Parathyroid adenoma (tissue), 2 donors: ENCODE data around the gene GCHFR.

ENCODE experiments used
- H2AFZ ChIP-seq: fragments of 300-600 bp; sonication (generic); one replicate; pipeline ENCODE4 v1.7.0; 2017; ENCODE audit warnings: antibody characterized with exemption, mild to moderate bottlenecking
- H3K27ac ChIP-seq: fragments of 300-600 bp; sonication (generic); one replicate; pipeline ENCODE4 v1.7.0; 2017
- H3K27me3 ChIP-seq: fragments of 300-600 bp; sonication (generic); one replicate; pipeline ENCODE4 v1.7.0; 2017; ENCODE audit warnings: low read length; ENCODE audit not compliant: control insufficient read depth, insufficient read depth
- H3K36me3 ChIP-seq: fragments of 300-600 bp; sonication (generic); one replicate; pipeline ENCODE4 v1.7.0; 2017; ENCODE audit warnings: low read length; ENCODE audit not compliant: control insufficient read depth, insufficient read depth
- H3K4me1 ChIP-seq: fragments of 300-600 bp; sonication (generic); one replicate; pipeline ENCODE4 v1.7.0; 2017; ENCODE audit warnings: control low read depth
- H3K4me2 ChIP-seq: fragments of 300-600 bp; sonication (generic); one replicate; pipeline ENCODE4 v1.7.0; 2017; ENCODE audit warnings: low read length
- H3K4me3 ChIP-seq: fragments of 300-600 bp; sonication (generic); one replicate; pipeline ENCODE4 v1.7.0; 2017; ENCODE audit warnings: low read depth, low read length
- H3K79me2 ChIP-seq: fragments of 300-600 bp; sonication (generic); one replicate; pipeline ENCODE4 v1.7.0; 2017; ENCODE audit warnings: control low read depth
- H3K9ac ChIP-seq: fragments of 300-600 bp; sonication (generic); one replicate; pipeline ENCODE4 v1.7.0; 2017; ENCODE audit warnings: mild to moderate bottlenecking
- H3K9me3 ChIP-seq: fragments of 300-600 bp; sonication (generic); one replicate; pipeline ENCODE4 v1.7.0; 2017; ENCODE audit warnings: low read length; ENCODE audit not compliant: control insufficient read depth
- TF ChIP-seq, protein P1 (sequence below): fragments of 300-600 bp; sonication (generic); IDR thresholded peaks from one replicate; pipeline ENCODE4 v1.7.0; 2017; ENCODE audit warnings: antibody characterized with exemption, mild to moderate bottlenecking
- donor health status: primary hyperparathyroidism.

The GCHFR gene

GRCh38 chr15:40751745-40752144, 12.1 kb upstream of the GCHFR start:
- H3K79me2 ChIP-seq, result no peaks in the 10 kb centered on the region
- H3K4me1 ChIP-seq, result peaks cover 2% of the 10 kb centered on the region
- TF ChIP-seq, protein P1, sequence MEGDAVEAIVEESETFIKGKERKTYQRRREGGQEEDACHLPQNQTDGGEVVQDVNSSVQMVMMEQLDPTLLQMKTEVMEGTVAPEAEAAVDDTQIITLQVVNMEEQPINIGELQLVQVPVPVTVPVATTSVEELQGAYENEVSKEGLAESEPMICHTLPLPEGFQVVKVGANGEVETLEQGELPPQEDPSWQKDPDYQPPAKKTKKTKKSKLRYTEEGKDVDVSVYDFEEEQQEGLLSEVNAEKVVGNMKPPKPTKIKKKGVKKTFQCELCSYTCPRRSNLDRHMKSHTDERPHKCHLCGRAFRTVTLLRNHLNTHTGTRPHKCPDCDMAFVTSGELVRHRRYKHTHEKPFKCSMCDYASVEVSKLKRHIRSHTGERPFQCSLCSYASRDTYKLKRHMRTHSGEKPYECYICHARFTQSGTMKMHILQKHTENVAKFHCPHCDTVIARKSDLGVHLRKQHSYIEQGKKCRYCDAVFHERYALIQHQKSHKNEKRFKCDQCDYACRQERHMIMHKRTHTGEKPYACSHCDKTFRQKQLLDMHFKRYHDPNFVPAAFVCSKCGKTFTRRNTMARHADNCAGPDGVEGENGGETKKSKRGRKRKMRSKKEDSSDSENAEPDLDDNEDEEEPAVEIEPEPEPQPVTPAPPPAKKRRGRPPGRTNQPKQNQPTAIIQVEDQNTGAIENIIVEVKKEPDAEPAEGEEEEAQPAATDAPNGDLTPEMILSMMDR, result no peak
- no peak overlapping the region for H3K27ac ChIP-seq
- H3K9me3 ChIP-seq, result no peaks in the 10 kb centered on the region
- no peak overlapping the region for H2AFZ ChIP-seq
- H3K9ac ChIP-seq, result no peak overlapping the region
- no peaks in the 10 kb centered on the region for H3K27me3 ChIP-seq
- H3K4me2 ChIP-seq, result no peak overlapping the region
- no peaks in the 10 kb centered on the region for H3K36me3 ChIP-seq
- H3K4me3 ChIP-seq, result no peak overlapping the region

DNA sequence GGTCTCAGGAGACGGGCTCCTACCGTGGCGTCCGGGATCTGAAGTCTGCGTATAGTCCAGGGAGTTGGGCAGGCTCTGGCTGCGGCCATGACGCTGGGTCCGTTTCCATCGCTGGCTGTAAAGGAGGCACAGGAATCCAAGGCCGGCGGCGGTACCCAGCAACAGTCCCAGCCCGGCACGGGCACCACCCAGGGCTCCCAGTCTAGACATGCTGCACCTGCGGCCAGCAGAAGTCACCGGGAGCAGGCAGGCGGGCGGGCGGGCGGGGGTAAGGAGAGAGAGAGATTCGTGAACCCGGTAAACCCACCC, 9.3 kb upstream of the GCHFR start:
- H3K9me3 ChIP-seq, result no peaks in the 10 kb centered on the region
- TF ChIP-seq, protein P1, result no peak
- no peak overlapping the region for H3K27ac ChIP-seq
- no peaks in the 10 kb centered on the region for H3K27me3 ChIP-seq
- no peaks in the 10 kb centered on the region for H3K79me2 ChIP-seq
- no peak overlapping the region for H3K9ac ChIP-seq
- peak overlapping the region; percentile 86 for H3K4me3 ChIP-seq
- H3K36me3 ChIP-seq, result no peaks in the 10 kb centered on the region
- H3K4me1 ChIP-seq, result peaks cover 3% of the 10 kb centered on the region
- peak overlapping the region; percentile 91 for H3K4me2 ChIP-seq
- H2AFZ ChIP-seq, result peak overlapping the region; percentile 70

GRCh38 chr15:40754883-40755811, 8.7 kb upstream of the GCHFR start, which contains the start of gene RMDN3:
Gene RMDN3 (minus strand): TSS chr15:40755254. CDS start chr15:40754783, 471 bp downstream.
- no peaks in the 10 kb centered on the region for H3K9me3 ChIP-seq
- no peaks in the 10 kb centered on the region for H3K27me3 ChIP-seq
- H3K79me2 ChIP-seq, result no peaks in the 10 kb centered on the region
- H3K9ac ChIP-seq, result no peak within 1 kb of the TSS
- peak within 1 kb of the TSS; percentile 40 for H3K27ac ChIP-seq
- no peaks in the 10 kb centered on the region for H3K36me3 ChIP-seq
- peaks cover 3% of the 10 kb centered on the region for H3K4me1 ChIP-seq
- peak within 1 kb of the TSS; percentile 91 for H3K4me2 ChIP-seq
- TF ChIP-seq, protein P1, result peak; percentile 28
- H2AFZ ChIP-seq, result peak within 1 kb of the TSS; percentile 70
- peak within 1 kb of the TSS; percentile 86 for H3K4me3 ChIP-seq

DNA sequence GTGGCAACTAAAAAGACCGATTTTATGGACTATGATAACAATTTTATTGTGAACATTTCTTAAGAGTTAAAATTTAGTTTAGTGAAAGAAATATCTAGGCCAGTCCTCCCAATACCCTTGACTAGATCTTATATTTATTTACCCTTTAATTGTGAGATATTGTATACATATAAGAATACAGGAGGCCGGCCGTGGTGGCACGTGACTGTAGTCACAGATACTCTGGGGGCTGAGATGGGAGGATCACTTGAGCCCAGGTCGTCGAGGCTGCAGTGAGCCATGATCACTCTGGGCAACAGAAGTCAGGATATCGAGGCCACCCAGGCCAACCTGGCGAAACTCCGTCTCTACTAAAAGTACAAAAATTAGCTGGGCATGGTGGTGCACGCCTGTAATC, 8.1 kb upstream of the GCHFR start:
- H3K9ac ChIP-seq, result no peak overlapping the region
- H3K4me1 ChIP-seq, result peaks cover 3% of the 10 kb centered on the region
- TF ChIP-seq, protein P1, result no peak
- no peaks in the 10 kb centered on the region for H3K9me3 ChIP-seq
- H3K27me3 ChIP-seq, result no peaks in the 10 kb centered on the region
- H3K4me3 ChIP-seq, result peak overlapping the region; percentile 86
- no peaks in the 10 kb centered on the region for H3K36me3 ChIP-seq
- H3K4me2 ChIP-seq, result peak overlapping the region; percentile 77
- H2AFZ ChIP-seq, result peak overlapping the region; percentile 70
- peak overlapping the region; percentile 40 for H3K27ac ChIP-seq
- H3K79me2 ChIP-seq, result no peaks in the 10 kb centered on the region
